Stimulated activated CD4-positive, alpha-beta T cell treated with anti-CD3 and anti-CD28 coated beads, Interleukin-12 subunit alpha, Interleukin-12 subunit beta, amount 100 ng/mL, for 24 hours (primary cell): Measurements from ENCODE around the gene HSD3B2.
"Not testable (repeated sequence)": the region's sequence is repeated elsewhere in the genome, so short reads cannot be mapped to it uniquely, and the experiment has no call there.

Source experiments
- DNase-seq, 2 experiments: peaks; one replicate each; pipeline ENCODE4 v3.0.0-alpha.2; 2020; ENCODE audit warnings: low read depth in 2 of 2

Gene HSD3B2

GRCh38 chr1:119414950-119415349 is at the start of gene HSD3B2:
Gene HSD3B2, plus strand, starts transcription at chr1:119415150. Its CDS starts 270 bp downstream, at chr1:119415420.
- no peak for DNase-seq

- DNase-seq = no peak
These were observed 48.5 kb upstream of the HSD3B2 start for GRCh38 chr1:119366424-119366823.

GRCh38 chr1:119367432-119368124 is 47.4 kb upstream of the HSD3B2 start:
- DNase-seq = no peak

- no peak for DNase-seq
These were observed 46.4 kb upstream of the HSD3B2 start, which contains the start of gene HAO2 for GRCh38 chr1:119368554-119368953. Gene HAO2, plus strand, starts transcription at chr1:119368785. Its CDS starts 12,301 bp downstream, at chr1:119381086.

- DNase-seq = no peak
These were observed 44.2 kb upstream of the HSD3B2 start for GRCh38 chr1:119370748-119371147.

GRCh38 chr1:119371815-119372214 is 43.1 kb upstream of the HSD3B2 start:
- DNase-seq = no peak

GRCh38 chr1:119372503-119373086 is 42.4 kb upstream of the HSD3B2 start:
- DNase-seq = no peak

GRCh38 chr1:119373465-119373864 is 41.5 kb upstream of the HSD3B2 start:
- DNase-seq = no peak

- DNase-seq = no peak
These were observed 40.6 kb upstream of the HSD3B2 start for GRCh38 chr1:119374208-119374874.

- DNase-seq = no peak
These were observed 39.6 kb upstream of the HSD3B2 start for GRCh38 chr1:119375366-119375765.

- no peak for DNase-seq
These were observed 38.4 kb upstream of the HSD3B2 start for GRCh38 chr1:119376594-119376993.

GRCh38 chr1:119377594-119377993 is 37.4 kb upstream of the HSD3B2 start:
- DNase-seq = not testable (repeated sequence)

GRCh38 chr1:119379117-119379516 is 35.8 kb upstream of the HSD3B2 start:
- no peak for DNase-seq

- DNase-seq = no peak
These were observed 34.6 kb upstream of the HSD3B2 start for GRCh38 chr1:119380304-119380703.

GRCh38 chr1:119380983-119381662 is 33.8 kb upstream of the HSD3B2 start:
- no peak for DNase-seq

GRCh38 chr1:119384591-119384990 is 30.4 kb upstream of the HSD3B2 start:
- DNase-seq = no peak

GRCh38 chr1:119385650-119386049 is 29.3 kb upstream of the HSD3B2 start:
- no peak for DNase-seq

- no peak for DNase-seq
These were observed 27.1 kb upstream of the HSD3B2 start for GRCh38 chr1:119387858-119388257.

GRCh38 chr1:119388450-119388849 is 26.5 kb upstream of the HSD3B2 start:
- no peak for DNase-seq

GRCh38 chr1:119390526-119390925 is 24.4 kb upstream of the HSD3B2 start:
- no peak for DNase-seq

- no peak for DNase-seq
These were observed 23.2 kb upstream of the HSD3B2 start for GRCh38 chr1:119391749-119392148.

- no peak for DNase-seq
These were observed 20.9 kb upstream of the HSD3B2 start for GRCh38 chr1:119394085-119394484.
